GM12878 (cell line): ENCODE results near the gene IL26. TPM values are rescaled to one million over a fixed set of nuclear protein-coding genes. Genes with fewer than 3 reads are reported as not detected.
A peak's percentile ranks its signal among the peaks of the same experiment; 100 is the strongest.

Experiments used
- ATAC-seq: fragments of 200-7000 bp; cut with Tn5 transposase; 3 replicates; pipeline ENCODE4 v1.9.1; 2020; ENCODE audit warnings: mild to moderate bottlenecking, moderate library complexity
- BruUV-seq: library from RNA; stranded (reverse); fragments of 400-500 nt; replicated peaks from 2 replicates; lab custom pipeline; 2021; lab: Mats Ljungman, UMichigan
- CTCF ChIA-PET: fragments of 300-600 bp; sonication (Branson Sonifier 250); formaldehyde crosslinking; extraction: SDS; loops from one replicate; lab custom pipeline; 2021; ENCODE audit warnings: inconsistent platforms; lab: Yijun Ruan, JAX
- POLR2A ChIA-PET: fragments of 350-600 bp; formaldehyde crosslinking; extraction: SDS; loops from one replicate; lab custom pipeline; 2021; ENCODE audit warnings: inconsistent platforms; lab: Charles Lee
- RAD21 ChIA-PET: fragments of 300-600 bp; sonication (Branson Sonifier 250); formaldehyde crosslinking; loops from one replicate; lab custom pipeline; 2023; ENCODE audit warnings: antibody characterized with exemption; ENCODE audit not compliant: unreplicated experiment; lab: Charles Lee
- SMC1A ChIA-PET: fragments of 300-600 bp; sonication (Branson Sonifier 250); formaldehyde crosslinking; loops from one replicate; lab custom pipeline; 2023; ENCODE audit not compliant: unreplicated experiment, uncharacterized antibody; lab: Charles Lee
- DNase-seq: peaks from one replicate; pipeline ENCODE4 v3.0.0-alpha.2; 2011; ENCODE audit warnings: low read depth, low spot score
- FAIRE-seq: peaks from 3 replicates; lab custom pipeline; 2011; peaks lifted over from hg19 to GRCh38; lab: Jason Lieb, UNC
- H2AFZ ChIP-seq: 2 replicates; pipeline ENCODE4 v1.6.0; 2011; ENCODE audit warnings: low read depth, low read length, control low read depth; ENCODE audit not compliant: control insufficient read depth
- H3K27ac ChIP-seq: 2 replicates; pipeline ENCODE4 v1.5.1; 2011; ENCODE audit warnings: control low read depth; ENCODE audit not compliant: control insufficient read depth, insufficient read depth
- H3K27me3 ChIP-seq, 2 experiments: replicated peaks in 1 of 2; 2 replicates each; pipeline versions ENCODE4 v1.6.0 to v1.6.1; 2011; ENCODE audit warnings: low read length in 1 of 2; ENCODE audit not compliant: control insufficient read depth in 2 of 2, insufficient read depth in 2 of 2
- H3K36me3 ChIP-seq, 2 experiments: 2 replicates each; pipeline ENCODE4 v1.5.1; 2011; ENCODE audit warnings: low read length in 1 of 2; ENCODE audit not compliant: control insufficient read depth in 2 of 2, insufficient read depth in 2 of 2
- H3K4me1 ChIP-seq: 2 replicates; pipeline ENCODE4 v1.6.1; 2011; ENCODE audit warnings: mild to moderate bottlenecking, low read length, moderate library complexity, mixed read lengths; ENCODE audit not compliant: control insufficient read depth, insufficient read depth
- H3K4me2 ChIP-seq: 2 replicates; pipeline ENCODE4 v1.6.0; 2011; ENCODE audit warnings: control low read depth; ENCODE audit not compliant: control insufficient read depth, insufficient read depth
- H3K4me3 ChIP-seq: fragments of 200-600 bp; sonication (generic); 2 replicates; pipeline ENCODE4 v1.5.1; 2016
- H3K79me2 ChIP-seq: 2 replicates; pipeline ENCODE4 v1.6.0; 2011; ENCODE audit warnings: low read length; ENCODE audit not compliant: control insufficient read depth, insufficient read depth
- H3K9ac ChIP-seq: 2 replicates; pipeline ENCODE4 v1.8.0; 2011; ENCODE audit warnings: low read length, control low read depth, mixed read lengths; ENCODE audit not compliant: control insufficient read depth, insufficient read depth
- H3K9me3 ChIP-seq: replicated peaks from 3 replicates; pipeline ENCODE4 v1.5.1; 2011; ENCODE audit warnings: mild to moderate bottlenecking, low read length; ENCODE audit not compliant: control insufficient read depth, insufficient read depth
- H4K20me1 ChIP-seq: 2 replicates; pipeline ENCODE4 v1.6.0; 2011; ENCODE audit not compliant: control insufficient read depth, insufficient read depth
- EGR1 ChIP-seq, 2 experiments: IDR thresholded peaks; 1 replicate in 1 of 2; 2 replicates in 1 of 2; pipeline ENCODE4 v1.6.1; 2011 to 2012; ENCODE audit warnings: low read depth in 2 of 2, low read length in 2 of 2, borderline replicate concordance in 1 of 2, mild to moderate bottlenecking in 1 of 2, moderate library complexity in 1 of 2
- ESRRA ChIP-seq: IDR thresholded peaks from 2 replicates; pipeline ENCODE4 v1.6.1; 2012; ENCODE audit warnings: mild to moderate bottlenecking, low read length, improper control_type of control experiment
- EZH2 ChIP-seq: IDR thresholded peaks from 2 replicates; pipeline ENCODE4 v1.6.1; 2012; ENCODE audit warnings: low read depth, mild to moderate bottlenecking, control low read depth, inconsistent platforms, low read length, borderline replicate concordance; ENCODE audit not compliant: control insufficient read depth
- HCFC1 ChIP-seq: fragments of 150-350 bp; IDR thresholded peaks from 2 replicates; pipeline ENCODE4 v1.6.1; 2014; ENCODE audit warnings: low read length
- NFIC ChIP-seq: IDR thresholded peaks from 2 replicates; pipeline ENCODE4 v1.6.1; 2012; ENCODE audit warnings: low read depth, mild to moderate bottlenecking, inconsistent platforms, low read length, moderate library complexity
- NFYA ChIP-seq: IDR thresholded peaks from 2 replicates; pipeline ENCODE4 v1.6.1; 2011; ENCODE audit warnings: low read depth, mild to moderate bottlenecking, low read length, improper control_type of control experiment, borderline replicate concordance
- PAX8 ChIP-seq: fragments of 450-650 bp; IDR thresholded peaks from 2 replicates; pipeline ENCODE4 v1.6.1; 2017; ENCODE audit warnings: mild to moderate bottlenecking, moderate library complexity
- SREBF1 ChIP-seq: IDR thresholded peaks from 2 replicates; pipeline ENCODE4 v1.6.1; 2012; ENCODE audit warnings: mild to moderate bottlenecking, low read length
- TCF12 ChIP-seq: IDR thresholded peaks from 2 replicates; pipeline ENCODE4 v1.6.1; 2011; ENCODE audit warnings: low read depth, mild to moderate bottlenecking, low read length
- ZZZ3 ChIP-seq: IDR thresholded peaks from 2 replicates; pipeline ENCODE4 v1.6.1; 2011; ENCODE audit warnings: low read depth; ENCODE audit not compliant: control insufficient read depth, insufficient read length
- WGBS: methylation state at CpG from one replicate; pipeline ENCODE4 v1.1.6; 2016; ENCODE audit warnings: low lambda C conversion rate; ENCODE audit not compliant: insufficient replicate concordance, insufficient coverage; ENCODE audit errors: missing lambda C conversion rate; 5-methylcytosine and 5-hydroxymethylcytosine counted together
- in situ Hi-C: fragments of 300-500 bp; cut with MboI; formaldehyde crosslinking; loops from 9 replicates; pipeline ENCODE4 v1.14.3; 2018; ENCODE audit warnings: mixed read lengths
- intact Hi-C: fragments of 100-400 bp; cut with micrococcal nuclease; formaldehyde crosslinking; loops from one replicate; pipeline ENCODE4 v1.14.2; 2022; ENCODE audit not compliant: unreplicated experiment
- polyA plus RNA-seq, 11 experiments: library from polyadenylated mRNA; depleted of rRNA in 4 of 11; unstranded in 6 of 11; stranded (reverse) in 5 of 11; fragments of >200 nt; fragmentation: Nextera tagmentation in 4 of 11; fragmentation: Illumina TruSeq in 1 of 11; extraction: Ambion mirVana in 4 of 11; extraction: Trizol in 1 of 11; gene quantifications; 1 replicate in 1 of 11; 2 replicates in 10 of 11; pipeline versions ENCODE4 v1.2.1 to v1.2.3, GENCODE V29; 2011 to 2016; ENCODE audit warnings: inconsistent platforms in 2 of 11, missing spikeins in 2 of 11, low read depth in 1 of 11
- total RNA-seq, 4 experiments: library from RNA; depleted of rRNA in 3 of 4; stranded (reverse); fragments of >200 nt in 3 of 4; fragmentation: Illumina TruSeq in 1 of 4; extraction: Trizol in 1 of 4; gene quantifications; 2 replicates each; pipeline versions ENCODE4 v1.2.1 to v1.2.3, GENCODE V29; 2013 to 2021
- TF ChIP-seq, protein P1 (sequence below): fragments of 450-650 bp; conservative IDR thresholded peaks from 2 replicates; pipeline ENCODE4 v1.6.1; 2017; ENCODE audit warnings: mild to moderate bottlenecking, moderate library complexity
- TF ChIP-seq, protein P2 (sequence below): fragments of 450-650 bp; formaldehyde crosslinking; IDR thresholded peaks from 2 replicates; pipeline ENCODE4 v1.5.0; 2022; ENCODE audit warnings: mild to moderate bottlenecking, missing genetic modification characterization

Gene IL26
- total and polyA plus RNA-seq, 10 of the 15 experiments (the other 5 are each of a cell fraction or from before 2014, with no cell fraction given): not detected

DNA sequence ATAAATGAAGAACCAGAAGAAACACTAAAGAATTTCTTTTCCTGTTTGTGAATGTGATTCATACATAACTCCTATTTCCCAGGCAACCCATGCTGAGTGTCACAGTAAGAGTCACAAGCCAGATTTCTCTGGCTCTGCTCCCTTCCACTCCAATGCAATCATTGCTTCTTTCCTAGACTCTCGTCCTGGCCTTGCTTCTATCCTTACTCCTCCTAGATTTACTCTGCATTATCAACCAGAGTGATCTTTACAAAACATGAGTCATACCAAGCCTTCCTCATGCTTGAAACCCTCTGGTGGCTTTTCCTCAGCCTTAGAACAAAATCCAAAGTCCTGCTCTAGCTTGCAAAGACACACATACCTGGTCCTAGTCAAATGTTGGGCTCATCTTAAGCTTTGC, 14.5 kb upstream of the IL26 start:
- no peak for ATAC-seq
- no peak for FAIRE-seq
- H3K4me1 ChIP-seq: peaks cover 34% of the 10 kb centered on the region
- ChIA-PET POLR2A (no interaction called here), CTCF (interaction anchor here (1.2 kb wide), 1 partner anchor 9 kb away, joined by 6 read pairs; no protein-coding TSS in a partner anchor)
- no peak overlapping the region for H3K9ac ChIP-seq
- H3K4me2 ChIP-seq: no peak overlapping the region
- H3K36me3 ChIP-seq: no peaks in the 10 kb centered on the region
- BruUV-seq: no TSS peak
- H4K20me1 ChIP-seq: no peaks in the 10 kb centered on the region
- H3K79me2 ChIP-seq: no peaks in the 10 kb centered on the region
- in situ Hi-C loops: no loop called here
- peaks cover 3% of the 10 kb centered on the region; the same call in 2 of the 3 replicates for H3K9me3 ChIP-seq
- intact Hi-C loops: no loop called here
- DNase-seq: no peak
- H3K27me3 ChIP-seq: no peaks in the 10 kb centered on the region
- peak overlapping the region; percentile 22; the same call in 1 of the 2 replicates for H3K27ac ChIP-seq
- WGBS: 59% methylated on average over 1 of the region's 1 CpG
- TF ChIP-seq ESRRA (no peak), SREBF1 (no peak), EGR1 (IDR thresholded peaks at IDR 0.05; ENCODE audit: borderline replicate concordance in 1 of 2, low read depth in 2 of 2, low read length in 2 of 2) (no peak), EZH2 (no peak), TCF12 (no peak), HCFC1 (no peak), NFIC (no peak), ZZZ3 (no peak), NFYA (no peak), PAX8 (no peak)
- TF ChIP-seq, protein P1, sequence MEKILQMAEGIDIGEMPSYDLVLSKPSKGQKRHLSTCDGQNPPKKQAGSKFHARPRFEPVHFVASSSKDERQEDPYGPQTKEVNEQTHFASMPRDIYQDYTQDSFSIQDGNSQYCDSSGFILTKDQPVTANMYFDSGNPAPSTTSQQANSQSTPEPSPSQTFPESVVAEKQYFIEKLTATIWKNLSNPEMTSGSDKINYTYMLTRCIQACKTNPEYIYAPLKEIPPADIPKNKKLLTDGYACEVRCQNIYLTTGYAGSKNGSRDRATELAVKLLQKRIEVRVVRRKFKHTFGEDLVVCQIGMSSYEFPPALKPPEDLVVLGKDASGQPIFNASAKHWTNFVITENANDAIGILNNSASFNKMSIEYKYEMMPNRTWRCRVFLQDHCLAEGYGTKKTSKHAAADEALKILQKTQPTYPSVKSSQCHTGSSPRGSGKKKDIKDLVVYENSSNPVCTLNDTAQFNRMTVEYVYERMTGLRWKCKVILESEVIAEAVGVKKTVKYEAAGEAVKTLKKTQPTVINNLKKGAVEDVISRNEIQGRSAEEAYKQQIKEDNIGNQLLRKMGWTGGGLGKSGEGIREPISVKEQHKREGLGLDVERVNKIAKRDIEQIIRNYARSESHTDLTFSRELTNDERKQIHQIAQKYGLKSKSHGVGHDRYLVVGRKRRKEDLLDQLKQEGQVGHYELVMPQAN: no peak
- TF ChIP-seq, protein P2, sequence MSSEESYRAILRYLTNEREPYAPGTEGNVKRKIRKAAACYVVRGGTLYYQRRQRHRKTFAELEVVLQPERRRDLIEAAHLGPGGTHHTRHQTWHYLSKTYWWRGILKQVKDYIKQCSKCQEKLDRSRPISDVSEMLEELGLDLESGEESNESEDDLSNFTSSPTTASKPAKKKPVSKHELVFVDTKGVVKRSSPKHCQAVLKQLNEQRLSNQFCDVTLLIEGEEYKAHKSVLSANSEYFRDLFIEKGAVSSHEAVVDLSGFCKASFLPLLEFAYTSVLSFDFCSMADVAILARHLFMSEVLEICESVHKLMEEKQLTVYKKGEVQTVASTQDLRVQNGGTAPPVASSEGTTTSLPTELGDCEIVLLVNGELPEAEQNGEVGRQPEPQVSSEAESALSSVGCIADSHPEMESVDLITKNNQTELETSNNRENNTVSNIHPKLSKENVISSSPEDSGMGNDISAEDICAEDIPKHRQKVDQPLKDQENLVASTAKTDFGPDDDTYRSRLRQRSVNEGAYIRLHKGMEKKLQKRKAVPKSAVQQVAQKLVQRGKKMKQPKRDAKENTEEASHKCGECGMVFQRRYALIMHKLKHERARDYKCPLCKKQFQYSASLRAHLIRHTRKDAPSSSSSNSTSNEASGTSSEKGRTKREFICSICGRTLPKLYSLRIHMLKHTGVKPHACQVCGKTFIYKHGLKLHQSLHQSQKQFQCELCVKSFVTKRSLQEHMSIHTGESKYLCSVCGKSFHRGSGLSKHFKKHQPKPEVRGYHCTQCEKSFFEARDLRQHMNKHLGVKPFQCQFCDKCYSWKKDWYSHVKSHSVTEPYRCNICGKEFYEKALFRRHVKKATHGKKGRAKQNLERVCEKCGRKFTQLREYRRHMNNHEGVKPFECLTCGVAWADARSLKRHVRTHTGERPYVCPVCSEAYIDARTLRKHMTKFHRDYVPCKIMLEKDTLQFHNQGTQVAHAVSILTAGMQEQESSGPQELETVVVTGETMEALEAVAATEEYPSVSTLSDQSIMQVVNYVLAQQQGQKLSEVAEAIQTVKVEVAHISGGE (CRISPR knock-in tag): no peak
- TF ChIP-seq, all 136 proteins: peak for 0
- RAD21 ChIA-PET: interaction anchor here (1.6 kb wide), 3 partner anchors 44 to 76 kb away, joined by 4 to 10 read pairs (median 4); no protein-coding TSS in a partner anchor
- Histone ChIP-seq H2AFZ (peak overlapping the region; percentile 46; the same call in 1 of the 2 replicates), H3K4me3 (no peak overlapping the region)
- SMC1A ChIA-PET: interaction anchor here (1.2 to 1.4 kb wide), 2 partner anchors 43 to 51 kb away, joined by 4 read pairs; no protein-coding TSS in a partner anchor
